NCI-H1092 (cell line): ENCODE measurements around the gene NEUROG1.

Experiments used
- DNase-seq: peaks from one replicate; lab custom pipeline; 2025; lab: John Stamatoyannopoulos, UW

NEUROG1 gene

GRCh38 chr5:135535820-135536801, at the start of gene NEUROG1:
Gene NEUROG1, minus strand, starts transcription at chr5:135535964. Its CDS starts 274 bp downstream, at chr5:135535690.
- peak; percentile 31 for DNase-seq

GRCh38 chr5:135584918-135585317, 49.2 kb upstream of the NEUROG1 start:
- no peak for DNase-seq

- DNase-seq = no peak
These were observed 48.5 kb upstream of the NEUROG1 start for GRCh38 chr5:135584276-135584675.

GRCh38 chr5:135582099-135582781, 46.5 kb upstream of the NEUROG1 start:
- no peak for DNase-seq

- DNase-seq = no peak
These were observed 43.0 kb upstream of the NEUROG1 start, which contains the start of gene CXCL14 for GRCh38 chr5:135578685-135579341. Gene CXCL14, minus strand, starts transcription at chr5:135578991. Its CDS starts 213 bp downstream, at chr5:135578778.

GRCh38 chr5:135578305-135578684, 42.5 kb upstream of the NEUROG1 start:
- DNase-seq = no peak

GRCh38 chr5:135577421-135577820, 41.7 kb upstream of the NEUROG1 start:
- no peak for DNase-seq

- no peak for DNase-seq
These were observed 40.4 kb upstream of the NEUROG1 start for GRCh38 chr5:135576075-135576599.

- no peak for DNase-seq
These were observed 38.7 kb upstream of the NEUROG1 start for GRCh38 chr5:135574493-135574892.

- DNase-seq = no peak
These were observed 36.1 kb upstream of the NEUROG1 start for GRCh38 chr5:135571902-135572301.

- DNase-seq = no peak
These were observed 35.4 kb upstream of the NEUROG1 start for GRCh38 chr5:135571066-135571609.

GRCh38 chr5:135570453-135570764, 34.6 kb upstream of the NEUROG1 start:
- no peak for DNase-seq

GRCh38 chr5:135569755-135570452, 34.1 kb upstream of the NEUROG1 start:
- DNase-seq = peak; percentile 35

GRCh38 chr5:135568923-135569360, 33.2 kb upstream of the NEUROG1 start:
- DNase-seq = no peak

GRCh38 chr5:135568246-135568645, 32.5 kb upstream of the NEUROG1 start:
- no peak for DNase-seq

- DNase-seq = no peak
These were observed 31.9 kb upstream of the NEUROG1 start for GRCh38 chr5:135567661-135568060.

GRCh38 chr5:135566422-135567400, 30.9 kb upstream of the NEUROG1 start:
- no peak for DNase-seq

GRCh38 chr5:135565725-135566421, 30.1 kb upstream of the NEUROG1 start:
- DNase-seq = no peak

- DNase-seq = no peak
These were observed 29.5 kb upstream of the NEUROG1 start for GRCh38 chr5:135565266-135565665.
